ENCODE data around the gene PTPRE.

Gene PTPRE

DNA sequence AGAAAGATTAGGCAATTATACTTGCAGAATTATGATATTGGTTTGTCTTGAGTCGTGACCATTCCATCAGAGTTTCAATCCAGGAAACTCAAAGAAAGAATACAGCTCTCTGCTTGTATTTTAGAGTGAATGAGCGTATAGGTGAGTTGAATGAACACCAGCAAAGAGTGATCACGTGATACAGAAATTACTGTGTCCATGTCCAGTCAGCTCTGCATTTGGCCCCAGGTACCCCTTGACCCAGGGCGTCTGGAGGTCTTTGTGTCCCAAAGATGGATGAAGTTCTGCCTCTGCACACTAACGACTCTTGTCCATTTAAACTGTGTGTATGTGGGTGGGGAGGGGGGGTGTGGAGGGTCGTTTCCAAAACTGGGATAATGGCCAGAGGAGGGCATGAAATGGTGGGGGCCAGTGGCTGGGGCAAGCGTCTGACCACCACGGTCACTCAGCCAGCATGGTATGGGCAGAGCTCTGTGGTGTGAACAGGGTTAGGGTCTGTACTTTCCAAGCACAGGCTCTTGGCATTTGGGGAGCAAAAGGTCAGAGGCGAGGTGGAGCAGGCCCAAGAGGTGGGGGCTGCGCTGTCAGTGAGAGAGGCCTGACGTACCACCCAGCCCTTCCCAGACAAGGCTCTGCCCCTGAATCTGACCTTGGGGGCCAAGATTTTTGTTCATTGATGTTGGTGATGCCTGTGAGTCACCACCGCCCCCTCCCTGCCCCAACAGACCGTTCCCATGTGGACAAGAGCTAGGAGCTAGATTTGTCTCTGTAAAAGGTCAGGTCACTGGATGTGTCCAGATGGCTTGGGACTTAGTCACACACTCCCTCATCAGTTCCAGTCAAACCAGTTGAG lies 1.4 kb downstream of the PTPRE start:
- DNase-seq, result no peak

GRCh38 chr10:127908959-127909267 lies 2.0 kb downstream of the PTPRE start:
- DNase-seq, result no peak

DNA sequence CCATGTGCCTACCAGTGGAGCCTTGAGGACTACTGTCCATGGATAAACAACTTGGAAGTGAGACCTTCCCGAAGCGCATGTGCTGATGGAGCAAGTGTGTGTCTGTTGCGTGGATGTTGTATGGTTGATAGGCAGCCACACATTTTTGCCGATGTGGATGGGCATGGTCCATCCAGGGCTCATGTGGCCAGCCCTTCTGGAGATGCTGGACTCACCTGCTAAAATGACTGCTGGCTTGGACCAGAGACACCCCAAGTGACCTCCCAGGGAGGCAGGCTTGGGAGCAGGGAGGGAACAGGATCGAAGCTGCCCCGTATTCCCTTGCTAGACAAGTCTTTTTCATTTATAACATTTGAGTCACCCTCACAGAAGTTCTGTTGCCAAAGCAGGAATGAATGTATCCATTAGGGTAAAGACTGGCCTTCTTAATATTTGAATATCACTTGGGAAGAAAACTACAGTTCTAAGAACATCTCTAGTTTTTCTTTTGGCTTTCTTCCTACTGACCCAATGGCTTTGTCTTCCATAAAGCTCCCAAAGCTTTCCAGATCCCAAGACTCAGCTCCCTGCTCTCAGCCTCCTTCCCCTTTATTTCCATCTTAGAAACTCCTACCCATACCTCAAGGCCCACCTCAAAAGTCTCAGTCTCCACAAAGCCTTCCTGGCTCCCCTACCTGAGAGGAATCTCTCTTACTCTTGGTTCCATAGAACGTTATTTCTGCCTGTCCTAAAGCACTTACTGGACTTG lies 3.0 kb downstream of the PTPRE start:
- no peak for DNase-seq

GRCh38 chr10:127910464-127910770 lies 3.5 kb downstream of the PTPRE start:
- DNase-seq, result no peak

DNA sequence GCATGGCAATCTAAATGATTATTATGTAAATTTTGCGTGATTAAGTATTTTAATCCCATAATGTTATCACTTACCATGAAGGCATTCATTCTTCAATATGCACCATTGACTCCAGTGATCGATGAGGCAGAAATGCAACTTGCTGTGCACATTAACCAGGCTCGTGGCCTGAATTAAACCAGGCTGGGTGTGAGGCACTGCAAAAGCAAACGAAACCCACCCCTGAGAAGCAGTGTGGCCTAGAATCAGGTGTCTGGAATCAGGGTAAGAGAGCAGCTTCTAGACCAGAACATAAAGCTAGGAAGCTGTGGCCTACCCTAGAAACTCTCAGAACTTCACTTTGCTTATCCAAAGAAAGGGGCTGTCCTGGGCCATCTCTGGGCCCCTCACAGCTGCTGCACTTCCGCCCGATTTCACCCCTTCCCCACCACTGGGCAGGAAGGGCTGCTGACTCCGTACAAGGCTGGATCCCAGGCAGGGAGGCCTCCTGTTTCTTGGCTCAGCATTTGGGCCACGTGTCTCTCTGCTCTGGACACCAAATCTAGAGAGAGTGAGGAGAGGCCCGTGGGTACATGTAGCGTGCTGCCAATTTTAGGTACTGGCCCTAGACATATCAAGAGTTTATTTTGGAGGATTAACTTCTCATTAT lies 4.4 kb downstream of the PTPRE start:
- DNase-seq, result no peak

DNA sequence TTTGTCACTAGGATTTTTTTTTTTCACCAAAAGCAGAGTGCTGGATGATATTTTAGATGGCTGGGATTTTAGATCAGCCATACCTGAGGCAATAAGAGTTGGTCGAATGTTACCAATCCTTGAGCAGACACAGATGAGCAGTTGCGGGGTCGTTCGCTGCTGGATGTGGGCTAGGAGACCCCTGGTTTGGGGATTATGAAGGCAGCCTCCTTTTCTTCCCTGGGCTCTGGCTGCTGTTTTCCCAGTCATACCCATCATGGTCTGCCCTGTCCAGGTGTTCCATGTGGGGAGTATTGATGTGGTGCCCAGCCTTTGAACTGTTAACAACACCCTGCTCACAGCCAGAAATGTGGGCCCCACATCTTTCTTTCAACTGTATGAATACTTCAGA lies 5.0 kb downstream of the PTPRE start:
- no peak for DNase-seq

- DNase-seq, result no peak
These were observed 5.9 kb downstream of the PTPRE start for GRCh38 chr10:127912607-127913367.

DNA sequence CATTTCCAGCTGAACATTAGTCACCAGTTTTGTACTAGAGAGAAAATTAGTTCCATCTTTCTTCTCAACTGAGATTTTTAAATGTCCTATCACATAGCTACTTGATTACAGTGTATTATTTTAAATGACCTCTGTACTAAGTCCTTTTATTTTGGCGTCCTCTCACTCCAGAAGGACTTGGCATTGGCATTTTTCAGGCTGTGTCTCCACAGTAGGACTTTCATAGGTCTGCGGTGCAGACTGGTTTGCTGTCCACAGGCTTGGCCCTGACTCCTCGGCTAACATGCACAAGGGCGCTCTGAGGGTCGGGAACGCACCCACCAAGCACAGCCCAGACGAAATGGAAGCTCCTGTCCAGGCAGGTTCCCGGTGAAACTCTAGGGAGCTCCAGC lies 6.5 kb downstream of the PTPRE start:
- no peak for DNase-seq

DNA sequence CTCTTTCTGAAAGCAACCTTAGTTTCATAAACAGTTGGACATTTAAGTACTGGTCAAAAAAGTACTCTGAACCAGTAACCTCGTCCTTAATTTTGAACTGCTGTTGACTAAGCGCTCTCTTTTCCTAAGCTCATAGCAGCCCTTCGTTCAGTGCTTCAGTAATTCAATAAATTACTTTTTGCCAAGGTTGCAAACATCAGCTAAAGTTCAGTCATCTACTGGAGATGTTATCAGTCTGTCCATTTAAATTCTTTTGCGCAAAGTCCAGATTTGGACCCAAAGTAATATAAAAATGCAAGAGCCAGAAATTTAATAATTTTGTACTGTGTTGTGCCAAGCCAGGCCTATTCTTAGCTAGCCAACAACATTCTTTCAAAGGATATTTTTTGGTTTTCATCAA lies 8.4 kb downstream of the PTPRE start:
- DNase-seq, result no peak

DNA sequence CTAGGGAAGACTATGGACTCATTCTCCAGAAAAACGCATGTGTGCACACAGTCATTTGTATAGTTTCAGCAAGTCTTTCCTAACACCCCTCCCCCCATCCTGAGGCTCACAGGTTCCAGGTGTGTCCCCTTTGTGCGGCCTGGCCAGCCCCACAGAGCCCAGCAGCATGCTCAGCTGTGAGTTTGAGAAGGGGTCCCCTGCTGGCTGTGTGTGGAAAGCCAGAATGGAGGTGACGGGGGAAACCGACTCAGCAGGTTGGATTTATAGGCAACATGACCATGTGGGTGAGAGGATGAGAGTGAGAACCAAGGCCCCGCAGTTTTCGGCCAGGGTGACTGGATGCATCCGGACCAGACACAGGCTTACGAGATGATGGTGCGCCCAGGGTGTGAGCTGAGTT lies 9.9 kb downstream of the PTPRE start:
- DNase-seq, result no peak

- no peak for DNase-seq
These were observed 11.7 kb downstream of the PTPRE start for GRCh38 chr10:127918572-127918971.

GRCh38 chr10:127919418-127920271 lies 12.7 kb downstream of the PTPRE start:
- no peak for DNase-seq

- no peak for DNase-seq
These were observed 13.6 kb downstream of the PTPRE start for GRCh38 chr10:127920306-127921074.

GRCh38 chr10:127921075-127921752 lies 14.3 kb downstream of the PTPRE start:
- no peak for DNase-seq

DNA sequence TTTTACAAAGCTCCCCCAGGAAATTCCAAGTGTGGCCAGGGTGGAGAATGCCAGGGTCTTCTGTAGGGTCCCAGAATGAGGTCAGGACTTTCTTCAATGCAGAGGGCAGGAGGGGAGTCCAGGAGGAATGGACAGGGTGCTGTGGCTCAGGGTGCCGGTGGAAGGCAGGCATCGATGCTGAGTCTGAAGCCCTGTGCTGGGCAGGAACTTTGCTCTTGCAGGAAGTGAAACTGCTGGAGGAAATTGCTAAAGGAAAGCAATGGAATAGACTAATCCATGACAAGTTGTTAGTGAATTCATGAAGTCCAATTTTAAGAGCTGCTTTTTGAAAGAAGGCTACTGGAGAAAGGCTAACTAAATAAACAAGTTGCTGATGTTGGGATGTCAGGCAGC lies 14.8 kb downstream of the PTPRE start:
- DNase-seq, result no peak

DNA sequence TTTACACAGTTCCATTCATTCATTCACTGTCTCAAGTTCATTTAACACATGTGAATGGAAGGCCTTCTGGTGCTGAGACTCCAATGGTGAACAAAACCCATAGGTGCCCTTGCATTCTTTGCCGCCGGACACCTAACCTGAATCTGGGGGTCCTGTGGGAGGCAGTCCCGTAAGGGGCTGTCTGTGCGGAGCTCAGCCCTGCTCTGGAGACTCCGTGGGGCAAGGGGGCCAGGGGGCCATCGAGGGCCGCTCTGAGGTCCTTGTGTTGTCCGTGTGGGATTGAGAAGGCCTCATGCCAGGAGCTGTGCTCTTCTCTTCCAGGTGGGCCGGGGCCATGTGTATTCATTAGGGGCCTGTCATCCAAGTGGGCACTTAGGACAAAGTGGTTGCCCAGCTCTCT lies 15.3 kb downstream of the PTPRE start:
- DNase-seq, result no peak

- DNase-seq, result no peak
These were observed 15.9 kb downstream of the PTPRE start for GRCh38 chr10:127922675-127923366.

GRCh38 chr10:127923646-127924045 lies 16.7 kb downstream of the PTPRE start:
- DNase-seq, result no peak

GRCh38 chr10:127925471-127926207 lies 18.7 kb downstream of the PTPRE start:
- no peak for DNase-seq

DNA sequence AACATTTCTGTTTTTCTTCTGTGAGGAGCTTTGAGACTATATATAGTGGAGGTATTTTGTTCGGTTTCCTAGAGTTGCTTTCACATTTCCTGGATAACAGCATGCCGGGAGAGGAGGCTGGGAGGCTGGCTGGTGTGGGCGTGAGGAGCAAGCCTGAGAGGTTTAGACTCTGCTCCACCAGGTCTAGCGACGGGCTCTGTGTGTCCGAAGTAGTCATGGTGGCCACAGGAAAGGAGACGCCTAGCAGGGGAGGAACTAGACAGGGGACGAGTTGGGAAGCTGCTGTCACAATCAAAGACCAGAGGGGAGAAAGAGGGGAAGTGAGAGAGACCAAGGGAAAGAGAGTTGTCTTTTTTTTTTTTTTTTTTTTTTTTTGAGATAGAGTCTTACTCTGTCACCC lies 19.6 kb downstream of the PTPRE start:
- no peak for DNase-seq

Data from NCI-H526 treated with DMSO at 0.1 percent for 48 hours (cell line).